Tibial artery (tissue), 4 donors: ENCODE data around the gene THAP3.

Experiments
- DNase-seq, 2 donors: peaks; one replicate each; pipeline ENCODE4 v3.0.0-alpha.2; 2019
- H3K27ac ChIP-seq, 2 donors: fragments of 200-600 bp; sonication (generic) in 1 of 2; 1 replicate in 1 of 2; 2 replicates in 1 of 2; pipeline ENCODE4 v1.5.1; 2018 to 2019; ENCODE audit warnings: mild to moderate bottlenecking in 1 of 2
- H3K27me3 ChIP-seq, 2 donors: fragments of 200-600 bp; sonication (generic) in 1 of 2; one replicate each; pipeline versions ENCODE4 v1.5.1 to v1.6.0; 2016 to 2019
- H3K36me3 ChIP-seq, 3 donors: fragments of 200-600 bp; sonication (generic) in 2 of 3; one replicate each; pipeline ENCODE4 v1.5.1; 2016 to 2019; ENCODE audit warnings: mild to moderate bottlenecking in 2 of 3
- H3K4me1 ChIP-seq, 4 donors: fragments of 200-600 bp; sonication (generic) in 2 of 4; 1 replicate in 3 of 4; 2 replicates in 1 of 4; pipeline ENCODE4 v1.5.1; 2016 to 2019
- H3K4me3 ChIP-seq, 2 donors: fragments of 200-600 bp; sonication (generic) in 1 of 2; 1 replicate in 1 of 2; 2 replicates in 1 of 2; pipeline ENCODE4 v1.5.1; 2018 to 2019; ENCODE audit warnings: mild to moderate bottlenecking in 2 of 2
- H3K9me3 ChIP-seq, 3 donors: fragments of 200-600 bp; sonication (generic) in 1 of 3; one replicate each; pipeline ENCODE4 v1.5.1; 2016 to 2019
- intact Hi-C: fragments of 100-400 bp; cut with DNase I; formaldehyde crosslinking; loops from one replicate; pipeline ENCODE4 v1.15.0; 2023; ENCODE audit warnings: low total_unique reads
- TF ChIP-seq, protein P1 (sequence below), 2 experiments: fragments of 200-600 bp in 1 of 2; fragments of 450-650 bp in 1 of 2; IDR thresholded peaks; one replicate each; pipeline ENCODE4 v1.5.1; 2017 to 2019; ENCODE audit warnings: antibody characterized with exemption in 2 of 2, mild to moderate bottlenecking in 1 of 2, moderate library complexity in 1 of 2

The THAP3 gene

DNA sequence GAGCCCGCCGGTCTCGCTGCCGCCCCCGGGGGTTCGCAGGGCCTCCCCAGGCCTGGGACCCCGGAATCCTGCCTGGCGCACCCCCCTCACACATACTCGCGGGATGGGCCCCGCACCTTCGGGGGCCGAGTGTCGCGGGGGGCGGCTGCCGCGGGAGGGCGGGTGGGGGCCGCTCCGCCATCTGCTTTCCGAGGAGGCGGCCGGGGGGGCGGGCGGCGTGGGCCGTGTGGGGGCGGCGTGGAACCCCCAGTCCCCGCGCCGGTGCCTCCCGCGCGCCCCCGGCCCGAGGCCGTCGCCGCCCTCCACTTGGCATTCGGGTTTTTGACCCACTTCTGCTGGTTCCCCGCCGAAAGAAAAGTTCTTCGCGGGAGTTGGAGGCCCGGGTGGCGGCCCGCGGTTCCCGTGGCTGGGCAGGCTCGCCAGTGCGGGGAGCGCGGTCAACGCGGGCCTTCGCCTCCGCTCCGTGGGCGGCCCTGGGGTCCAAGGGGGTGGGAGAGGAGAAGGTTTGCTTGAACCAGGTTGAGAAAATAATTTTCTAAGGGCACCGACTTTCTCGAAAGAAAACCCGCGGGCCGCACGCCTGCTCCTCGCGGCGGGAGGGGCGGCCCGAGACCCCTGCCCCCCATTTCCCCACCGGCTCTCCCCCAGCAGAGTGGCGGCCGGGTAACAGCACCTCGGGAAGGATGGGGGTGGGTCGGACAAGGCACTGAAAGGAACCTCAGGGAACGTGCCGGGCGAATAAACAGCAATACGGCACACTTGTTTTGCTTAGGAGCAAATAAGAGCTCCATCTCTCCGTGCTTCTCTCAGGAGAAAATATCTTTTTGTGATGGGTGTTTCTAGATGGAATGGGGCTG, 9.5 kb upstream of the THAP3 start:
- intact Hi-C loops, result no loop called here
- peak overlapping the region; percentile 98 to 99 for H3K27ac ChIP-seq
- H3K9me3 ChIP-seq, result no peaks in the 10 kb centered on the region
- peak overlapping the region; percentile 95 to 100 for H3K4me3 ChIP-seq
- peaks cover 0 to 35% (median 18%) of the 10 kb centered on the region in 4 donors for H3K4me1 ChIP-seq
- TF ChIP-seq, protein P1, sequence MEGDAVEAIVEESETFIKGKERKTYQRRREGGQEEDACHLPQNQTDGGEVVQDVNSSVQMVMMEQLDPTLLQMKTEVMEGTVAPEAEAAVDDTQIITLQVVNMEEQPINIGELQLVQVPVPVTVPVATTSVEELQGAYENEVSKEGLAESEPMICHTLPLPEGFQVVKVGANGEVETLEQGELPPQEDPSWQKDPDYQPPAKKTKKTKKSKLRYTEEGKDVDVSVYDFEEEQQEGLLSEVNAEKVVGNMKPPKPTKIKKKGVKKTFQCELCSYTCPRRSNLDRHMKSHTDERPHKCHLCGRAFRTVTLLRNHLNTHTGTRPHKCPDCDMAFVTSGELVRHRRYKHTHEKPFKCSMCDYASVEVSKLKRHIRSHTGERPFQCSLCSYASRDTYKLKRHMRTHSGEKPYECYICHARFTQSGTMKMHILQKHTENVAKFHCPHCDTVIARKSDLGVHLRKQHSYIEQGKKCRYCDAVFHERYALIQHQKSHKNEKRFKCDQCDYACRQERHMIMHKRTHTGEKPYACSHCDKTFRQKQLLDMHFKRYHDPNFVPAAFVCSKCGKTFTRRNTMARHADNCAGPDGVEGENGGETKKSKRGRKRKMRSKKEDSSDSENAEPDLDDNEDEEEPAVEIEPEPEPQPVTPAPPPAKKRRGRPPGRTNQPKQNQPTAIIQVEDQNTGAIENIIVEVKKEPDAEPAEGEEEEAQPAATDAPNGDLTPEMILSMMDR (IDR thresholded peaks at IDR 0.05), result no peak
- no peak for DNase-seq
- peaks cover 8 to 26% (median 17%) of the 10 kb centered on the region in 3 donors for H3K36me3 ChIP-seq
- H3K27me3 ChIP-seq, result no peaks in the 10 kb centered on the region

DNA sequence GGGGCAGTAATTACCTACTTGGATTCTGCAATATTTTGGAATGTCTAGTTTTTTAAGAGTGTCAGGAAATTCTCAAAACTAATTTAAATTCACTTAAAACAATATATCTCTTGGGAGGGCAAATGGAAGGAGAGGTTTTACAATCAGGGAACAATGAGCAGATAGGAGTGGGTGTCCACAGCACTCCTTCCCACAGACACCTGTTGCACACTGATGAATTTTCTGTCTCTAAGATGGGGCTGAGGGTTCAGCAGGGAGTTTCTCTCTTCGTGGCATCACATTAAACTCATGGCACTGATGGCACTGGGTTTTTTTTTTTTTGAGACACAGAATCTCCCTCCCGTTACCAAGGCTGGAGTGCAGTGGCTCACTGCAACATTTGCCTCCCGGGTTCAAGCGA, 5.6 kb upstream of the THAP3 start:
- peaks cover 0 to 28% (median 7%) of the 10 kb centered on the region in 4 donors for H3K4me1 ChIP-seq
- no peak overlapping the region for H3K4me3 ChIP-seq
- DNase-seq, result no peak
- H3K27ac ChIP-seq, result no peak overlapping the region
- H3K27me3 ChIP-seq, result no peaks in the 10 kb centered on the region
- H3K9me3 ChIP-seq, result no peaks in the 10 kb centered on the region
- intact Hi-C loops, result no loop called here
- TF ChIP-seq, protein P1 (IDR thresholded peaks at IDR 0.05), result no peak
- peaks cover 28 to 52% (median 38%) of the 10 kb centered on the region in 3 donors for H3K36me3 ChIP-seq

DNA sequence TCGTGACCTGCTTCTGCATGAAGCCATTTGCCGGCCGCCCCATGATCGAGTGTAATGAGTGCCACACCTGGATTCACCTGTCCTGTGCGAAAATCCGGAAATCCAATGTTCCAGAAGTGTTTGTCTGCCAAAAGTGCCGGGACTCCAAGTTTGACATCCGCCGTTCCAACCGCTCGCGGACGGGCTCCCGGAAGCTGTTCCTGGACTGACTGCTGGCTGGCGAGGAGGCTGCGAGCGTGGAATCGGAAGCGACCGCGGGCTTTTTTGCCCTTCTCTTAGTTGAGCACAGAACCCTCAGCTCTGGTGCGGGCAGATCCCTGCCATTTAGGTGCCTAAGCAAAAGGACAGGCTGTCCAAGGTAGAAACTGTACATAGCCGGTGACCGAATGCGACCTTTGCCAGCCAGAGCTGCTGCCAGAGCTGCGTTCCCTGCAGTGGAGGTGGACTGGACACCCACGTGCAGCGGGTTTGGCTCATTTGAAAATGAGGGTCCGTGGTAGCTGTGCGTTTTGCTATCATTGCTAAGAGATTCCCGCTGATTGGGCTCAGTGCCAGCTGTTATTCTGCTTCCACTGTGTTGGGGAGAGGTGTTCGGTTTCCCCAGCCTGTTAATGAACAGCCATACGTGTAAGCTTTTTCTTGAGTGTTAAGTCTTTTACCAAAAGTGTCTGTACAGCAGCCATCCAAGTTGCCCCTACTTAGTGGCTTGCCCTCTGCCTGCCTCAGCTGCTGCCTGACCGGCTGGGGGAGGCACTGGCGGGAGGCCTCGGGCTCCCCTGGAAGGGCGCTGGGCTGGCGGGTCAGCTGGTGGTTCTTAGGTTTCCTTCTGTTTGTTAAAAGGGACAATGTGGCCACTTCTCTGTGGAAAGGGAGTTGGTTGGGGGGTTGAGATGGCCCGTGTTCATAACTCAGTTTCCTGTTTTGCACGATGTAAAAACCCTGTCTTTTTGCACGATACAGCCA, 3.0 kb upstream of the THAP3 start:
- TF ChIP-seq, protein P1 (IDR thresholded peaks at IDR 0.05), result no peak
- H3K9me3 ChIP-seq, result no peaks in the 10 kb centered on the region
- H3K4me3 ChIP-seq, result no peak overlapping the region
- peaks cover 28 to 52% (median 38%) of the 10 kb centered on the region in 3 donors for H3K36me3 ChIP-seq
- peaks cover 0 to 37% (median 13%) of the 10 kb centered on the region in 4 donors for H3K4me1 ChIP-seq
- no peak overlapping the region for H3K27ac ChIP-seq
- intact Hi-C loops, result no loop called here
- no peak for DNase-seq
- no peaks in the 10 kb centered on the region for H3K27me3 ChIP-seq

DNA sequence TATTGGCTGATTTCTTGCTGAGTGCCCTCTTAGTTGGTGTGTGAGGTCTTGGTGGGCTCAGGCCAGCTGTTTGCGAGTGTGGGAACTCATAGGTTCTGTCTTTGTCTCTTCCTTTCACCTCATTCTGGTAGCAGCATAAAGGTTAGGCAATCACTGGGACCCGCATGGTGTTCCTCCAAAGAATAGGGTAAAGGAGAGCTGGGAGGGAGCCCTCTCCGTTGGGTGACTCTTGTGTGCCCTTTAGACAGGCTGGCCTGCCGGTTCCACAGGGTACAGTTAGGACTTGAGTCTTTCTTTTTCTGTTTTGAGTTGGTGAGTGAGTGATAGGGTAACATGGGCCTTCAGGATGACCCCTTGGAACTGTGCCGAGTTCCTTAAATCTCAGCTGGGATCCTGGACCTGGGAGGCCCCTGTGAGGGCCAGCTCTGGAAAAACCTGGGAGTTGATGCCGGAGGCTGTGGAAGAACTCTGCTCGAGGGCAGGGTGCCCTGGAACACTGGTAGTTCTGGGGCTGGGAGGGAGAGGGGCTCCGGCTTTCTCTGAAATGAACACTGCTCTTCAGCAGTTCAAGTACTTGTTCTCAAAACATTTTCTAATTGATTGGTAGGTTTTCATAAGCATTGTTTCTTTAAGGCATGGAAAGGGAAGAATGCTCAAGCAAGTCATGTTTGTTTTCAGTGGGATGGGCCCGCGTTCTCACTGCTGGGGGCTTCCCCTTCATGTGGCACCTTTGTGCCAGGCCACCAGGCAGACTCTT, 2.1 kb upstream of the THAP3 start:
- Histone ChIP-seq H3K36me3 (peaks cover 28 to 53% (median 42%) of the 10 kb centered on the region in 3 donors), H3K4me3 (no peak overlapping the region), H3K27me3 (no peaks in the 10 kb centered on the region), H3K9me3 (no peaks in the 10 kb centered on the region), H3K27ac (no peak overlapping the region), H3K4me1 (peaks cover 0 to 44% (median 17%) of the 10 kb centered on the region in 4 donors)
- TF ChIP-seq, protein P1 (IDR thresholded peaks at IDR 0.05), result no peak
- intact Hi-C loops, result no loop called here
- no peak for DNase-seq
